HG02943 (cell line): Measurements from ENCODE around the gene DUOX2.
"Not testable (repeated sequence)": the region's sequence is repeated elsewhere in the genome, so short reads cannot be mapped to it uniquely, and the experiment has no call there.

ENCODE experiments used
- ATAC-seq: cut with Tn5 transposase; IDR thresholded peaks from one replicate; pipeline ENCODE4 v1.9.1; 2021; ENCODE audit warnings: mild to moderate bottlenecking, low read depth, moderate library complexity; ENCODE audit not compliant: unreplicated experiment

DUOX2 gene

GRCh38 chr15:45104170-45104569 is 9.8 kb downstream of the DUOX2 start:
- not testable (repeated sequence) for ATAC-seq

GRCh38 chr15:45102226-45102625 is 11.7 kb downstream of the DUOX2 start:
- no peak for ATAC-seq

GRCh38 chr15:45101749-45102148 is 12.2 kb downstream of the DUOX2 start:
- no peak for ATAC-seq

- ATAC-seq, result no peak
These were observed 12.9 kb downstream of the DUOX2 start for GRCh38 chr15:45100884-45101625.

- no peak for ATAC-seq
These were observed 14.3 kb downstream of the DUOX2 start for GRCh38 chr15:45099549-45100165.

GRCh38 chr15:45097466-45097865 is 16.5 kb downstream of the DUOX2 start:
- no peak for ATAC-seq

- no peak for ATAC-seq
These were observed 18.3 kb downstream of the DUOX2 start for GRCh38 chr15:45095661-45096060.

GRCh38 chr15:45094358-45094730 is 19.6 kb downstream of the DUOX2 start:
- no peak for ATAC-seq

- ATAC-seq, result no peak
These were observed 20.2 kb downstream of the DUOX2 start for GRCh38 chr15:45093622-45094357.

GRCh38 chr15:45093013-45093412 is 21.0 kb downstream of the DUOX2 start:
- no peak for ATAC-seq

GRCh38 chr15:45091576-45091975 is 22.4 kb downstream of the DUOX2 start:
- ATAC-seq, result no peak

GRCh38 chr15:45091161-45091560 is 22.8 kb downstream of the DUOX2 start:
- no peak for ATAC-seq

GRCh38 chr15:45089712-45090373 is 24.1 kb downstream of the DUOX2 start:
- no peak for ATAC-seq

GRCh38 chr15:45088801-45089711 is 24.9 kb downstream of the DUOX2 start:
- ATAC-seq, result no peak

GRCh38 chr15:45087513-45087912 is 26.5 kb downstream of the DUOX2 start:
- no peak for ATAC-seq

- ATAC-seq, result no peak
These were observed 29.8 kb downstream of the DUOX2 start for GRCh38 chr15:45084163-45084562.

GRCh38 chr15:45083223-45083622 is 30.7 kb downstream of the DUOX2 start:
- no peak for ATAC-seq

GRCh38 chr15:45082412-45082811 is 31.6 kb downstream of the DUOX2 start:
- ATAC-seq, result not testable (repeated sequence)

- ATAC-seq, result not testable (repeated sequence)
These were observed 33.4 kb downstream of the DUOX2 start for GRCh38 chr15:45080593-45080992.

GRCh38 chr15:45079628-45080246 is 34.2 kb downstream of the DUOX2 start:
- not testable (repeated sequence) for ATAC-seq
